Activated CD4-positive, alpha-beta T cell treated with anti-CD3 and anti-CD28 coated beads, Interleukin-2, amount 10 ng/mL, durations not matched to agents 24 days and 14 days (primary cell): ENCODE results near the gene EBI3. TPM values are rescaled to one million over a fixed set of nuclear protein-coding genes. Genes with fewer than 3 reads are reported as not detected.
"Not testable (repeated sequence)": the region's sequence is repeated elsewhere in the genome, so short reads cannot be mapped to it uniquely, and the experiment has no call there.

Experiments
- DNase-seq: peaks from one replicate; pipeline ENCODE4 v3.0.0; 2022
- H3K27ac Mint-ChIP-seq: one replicate; pipeline ENCODE4 v1.8.0; 2022; ENCODE audit warnings: mild to moderate bottlenecking, mixed read lengths
- H3K27me3 Mint-ChIP-seq: one replicate; pipeline ENCODE4 v1.8.0; 2022; ENCODE audit warnings: mixed read lengths
- H3K36me3 Mint-ChIP-seq: one replicate; pipeline ENCODE4 v1.8.0; 2022; ENCODE audit warnings: low read depth, mild to moderate bottlenecking, mixed read lengths
- H3K4me1 Mint-ChIP-seq: one replicate; pipeline ENCODE4 v1.8.0; 2021; ENCODE audit warnings: mixed read lengths
- H3K4me3 Mint-ChIP-seq: one replicate; pipeline ENCODE4 v1.8.0; 2022; ENCODE audit warnings: mild to moderate bottlenecking, moderate library complexity, mixed read lengths
- H3K9me3 Mint-ChIP-seq: one replicate; pipeline ENCODE4 v1.8.0; 2021; ENCODE audit warnings: mixed read lengths
- intact Hi-C: fragments of 100-400 bp; cut with micrococcal nuclease; formaldehyde crosslinking; loops from one replicate; pipeline ENCODE4 v1.15.1; 2023
- total RNA-seq: library from RNA; stranded (reverse); gene quantifications from 2 replicates; pipeline ENCODE4 v1.2.3, GENCODE V29; 2022

EBI3 gene
- total RNA-seq, 1 donor from 2014 or later, result 44.0 TPM

DNA sequence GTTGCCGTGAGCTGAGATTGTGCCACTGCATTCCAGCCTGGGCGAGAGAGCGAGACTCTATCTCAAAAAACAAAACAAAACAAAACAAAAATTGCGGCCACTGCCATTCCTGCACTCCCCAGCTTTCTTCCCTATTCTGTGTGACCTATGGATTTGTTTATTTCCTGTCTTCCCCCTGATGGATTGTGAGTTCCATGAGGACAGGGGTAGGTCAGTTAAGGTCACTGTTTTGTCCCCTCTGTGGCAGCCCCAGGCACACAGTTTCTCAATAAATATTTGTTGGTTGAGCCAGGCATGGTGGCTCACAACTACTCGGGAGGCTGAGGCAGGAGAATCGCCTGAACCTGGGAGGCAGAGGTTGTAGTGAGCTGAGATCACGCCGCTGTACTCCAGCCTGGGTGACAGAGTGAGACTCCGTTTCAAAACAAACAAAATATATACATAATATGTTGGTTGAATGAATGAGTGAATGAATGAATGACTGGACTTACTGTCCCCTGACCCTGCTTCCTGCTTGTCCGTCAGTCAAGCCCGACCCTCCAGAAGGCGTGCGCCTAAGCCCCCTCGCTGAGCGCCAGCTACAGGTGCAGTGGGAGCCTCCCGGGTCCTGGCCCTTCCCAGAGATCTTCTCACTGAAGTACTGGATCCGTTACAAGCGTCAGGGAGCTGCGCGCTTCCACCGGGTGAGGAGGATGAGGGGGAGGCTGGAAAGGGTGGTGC is 5.0 kb downstream of the EBI3 start:
- intact Hi-C loops, result no loop called here
- no peaks in the 10 kb centered on the region for H3K9me3 Mint-ChIP-seq
- H3K4me3 Mint-ChIP-seq, result no peak overlapping the region
- peaks cover 10% of the 10 kb centered on the region for H3K4me1 Mint-ChIP-seq
- DNase-seq, result no peak
- no peak overlapping the region for H3K27ac Mint-ChIP-seq
- H3K27me3 Mint-ChIP-seq, result no peaks in the 10 kb centered on the region
- peaks cover 3% of the 10 kb centered on the region for H3K36me3 Mint-ChIP-seq

GRCh38 chr19:4234862-4235201 is 5.5 kb downstream of the EBI3 start:
- no peaks in the 10 kb centered on the region for H3K9me3 Mint-ChIP-seq
- peaks cover 3% of the 10 kb centered on the region for H3K36me3 Mint-ChIP-seq
- no peaks in the 10 kb centered on the region for H3K27me3 Mint-ChIP-seq
- H3K4me1 Mint-ChIP-seq, result peaks cover 5% of the 10 kb centered on the region
- H3K27ac Mint-ChIP-seq, result no peak overlapping the region
- intact Hi-C loops, result no loop called here
- H3K4me3 Mint-ChIP-seq, result no peak overlapping the region
- no peak for DNase-seq

- DNase-seq, H3K9me3 Mint-ChIP-seq, H3K27ac Mint-ChIP-seq, H3K36me3 Mint-ChIP-seq, H3K27me3 Mint-ChIP-seq, H3K4me1 Mint-ChIP-seq, H3K4me3 Mint-ChIP-seq, intact Hi-C loops: not testable (repeated sequence)
Observed at GRCh38 chr19:4237510-4237909, 8.2 kb downstream of the EBI3 start.

DNA sequence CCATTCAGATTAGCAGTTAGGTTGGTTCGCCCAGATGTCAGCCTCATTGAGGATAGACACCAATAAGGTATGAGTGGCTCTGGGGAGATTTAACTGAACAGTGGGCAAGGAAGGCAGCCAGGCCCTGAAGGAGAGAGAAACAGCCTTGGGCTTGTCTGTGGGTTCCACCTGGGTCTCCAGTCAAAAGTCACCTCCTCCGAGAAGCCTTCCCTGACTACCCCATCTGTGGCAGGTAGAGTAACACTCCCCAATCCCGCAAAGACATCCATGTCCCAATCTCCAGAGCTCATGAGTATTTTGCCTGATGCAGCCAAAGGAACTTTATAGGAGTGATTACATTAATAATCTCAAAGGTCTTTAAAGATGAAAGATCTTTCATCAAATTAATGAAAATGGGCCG is 9.5 kb downstream of the EBI3 start:
- no peak overlapping the region for H3K4me3 Mint-ChIP-seq
- H3K36me3 Mint-ChIP-seq, result peaks cover 2% of the 10 kb centered on the region
- H3K27ac Mint-ChIP-seq, result no peak overlapping the region
- peaks cover 5% of the 10 kb centered on the region for H3K9me3 Mint-ChIP-seq
- no peak for DNase-seq
- H3K4me1 Mint-ChIP-seq, result no peaks in the 10 kb centered on the region
- intact Hi-C loops, result no loop called here
- no peaks in the 10 kb centered on the region for H3K27me3 Mint-ChIP-seq

- H3K4me3 Mint-ChIP-seq, result no peak overlapping the region
Observed at GRCh38 chr19:4241824-4242430, 12.6 kb downstream of the EBI3 start.

GRCh38 chr19:4245938-4246337 is 16.6 kb downstream of the EBI3 start:
- not testable (repeated sequence) for H3K27me3 Mint-ChIP-seq, DNase-seq, H3K9me3 Mint-ChIP-seq
- H3K4me3 Mint-ChIP-seq, result peak overlapping the region; percentile 87
- peaks cover 26% of the 10 kb centered on the region for H3K36me3 Mint-ChIP-seq
- H3K4me1 Mint-ChIP-seq, result peaks cover 14% of the 10 kb centered on the region
- peak overlapping the region; percentile 34 for H3K27ac Mint-ChIP-seq
- intact Hi-C loops, result loop anchor here (2.0 to 5.0 kb wide), 4 partner anchors 97 to 239 kb away; partner anchors contain the start of genes MPND, PIAS4, UBXN6 and ZBTB7A

More at GRCh38 chr19:4241824-4242430, 12.6 kb downstream of the EBI3 start:
- intact Hi-C loops, result no loop called here
- H3K4me1 Mint-ChIP-seq, result peaks cover 6% of the 10 kb centered on the region
- H3K27me3 Mint-ChIP-seq, result no peaks in the 10 kb centered on the region
- H3K36me3 Mint-ChIP-seq, result peaks cover 2% of the 10 kb centered on the region
- peaks cover 5% of the 10 kb centered on the region for H3K9me3 Mint-ChIP-seq
- no peak overlapping the region for H3K27ac Mint-ChIP-seq
- no peak for DNase-seq

DNA sequence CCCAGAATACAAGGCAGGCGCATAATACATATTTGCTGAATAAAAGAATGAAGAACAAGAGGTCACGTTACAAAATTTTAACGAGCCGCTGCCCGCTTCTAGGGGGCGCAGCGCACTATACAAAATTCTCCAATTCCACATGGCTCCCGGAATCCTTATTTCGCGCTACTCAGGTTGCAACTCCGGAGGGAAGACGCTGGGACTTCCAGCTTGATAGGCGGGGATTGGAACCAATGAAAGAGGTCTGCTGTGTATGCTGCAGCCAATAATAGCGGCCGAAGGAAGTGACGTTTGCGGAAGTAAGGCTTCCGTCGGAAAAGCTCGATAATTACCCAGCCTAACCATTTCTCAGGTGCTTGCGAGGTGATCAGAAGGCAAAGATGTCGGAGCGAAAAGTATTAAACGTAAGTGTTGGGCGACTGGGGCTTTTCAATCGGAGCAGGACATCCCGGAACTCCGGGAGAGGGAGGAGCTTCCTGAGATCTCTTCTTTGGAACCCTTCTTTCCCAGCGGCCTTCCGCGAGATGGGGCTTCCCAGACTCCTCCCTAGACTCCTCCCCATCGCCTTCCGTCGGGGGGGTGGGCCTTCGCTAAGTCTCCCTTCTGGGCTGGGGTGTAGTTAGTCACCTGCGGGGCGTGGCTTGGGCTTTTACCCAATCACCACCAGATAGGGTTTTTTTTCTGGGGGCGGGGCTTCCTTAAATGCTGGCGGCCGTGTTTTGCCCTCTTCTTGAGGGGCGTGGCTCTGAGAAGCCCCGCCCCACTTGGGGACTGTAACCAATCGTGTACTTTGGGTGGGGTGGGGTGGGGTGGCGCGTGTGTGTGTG is 17.7 kb downstream of the EBI3 start, which contains the start of gene YJU2:
TSS of gene YJU2 (plus strand) at position 314 of the 827 bp plus-strand sequence. CDS start at position 381, 67 bp downstream.
- peaks cover 2% of the 10 kb centered on the region for H3K9me3 Mint-ChIP-seq
- peak within 1 kb of the TSS; percentile 87 for H3K4me3 Mint-ChIP-seq
- H3K4me1 Mint-ChIP-seq, result peaks cover 14% of the 10 kb centered on the region
- peaks cover 34% of the 10 kb centered on the region for H3K36me3 Mint-ChIP-seq
- H3K27ac Mint-ChIP-seq, result peak within 1 kb of the TSS; percentile 96
- H3K27me3 Mint-ChIP-seq, result no peaks in the 10 kb centered on the region
- intact Hi-C loops, result loop anchor here (1.0 to 5.0 kb wide), 7 partner anchors 18 to 240 kb away; partner anchors contain the start of genes CHAF1A, EBI3, MPND and PIAS4
- DNase-seq, result peak; percentile 100

- H3K27ac Mint-ChIP-seq, result no peak overlapping the region
- intact Hi-C loops, result no loop called here
- no peak overlapping the region for H3K4me3 Mint-ChIP-seq
- H3K27me3 Mint-ChIP-seq, result no peaks in the 10 kb centered on the region
- no peak for DNase-seq
- no peaks in the 10 kb centered on the region for H3K4me1 Mint-ChIP-seq
- H3K36me3 Mint-ChIP-seq, result peaks cover 71% of the 10 kb centered on the region
- peaks cover 5% of the 10 kb centered on the region for H3K9me3 Mint-ChIP-seq
Observed at GRCh38 chr19:4256563-4256962, 27.2 kb downstream of the EBI3 start.

GRCh38 chr19:4257025-4257424 is 27.7 kb downstream of the EBI3 start:
- Mint-ChIP-seq H3K9me3 (peaks cover 5% of the 10 kb centered on the region), H3K36me3 (peaks cover 67% of the 10 kb centered on the region), H3K27ac (no peak overlapping the region), H3K4me1 (no peaks in the 10 kb centered on the region), H3K27me3 (no peaks in the 10 kb centered on the region), H3K4me3 (no peak overlapping the region)
- DNase-seq, result no peak
- intact Hi-C loops, result no loop called here

GRCh38 chr19:4258181-4258580 is 28.9 kb downstream of the EBI3 start:
- Mint-ChIP-seq H3K27ac (no peak overlapping the region), H3K27me3 (no peaks in the 10 kb centered on the region), H3K9me3 (peaks cover 5% of the 10 kb centered on the region), H3K4me1 (no peaks in the 10 kb centered on the region), H3K4me3 (no peak overlapping the region), H3K36me3 (peaks cover 60% of the 10 kb centered on the region)
- no peak for DNase-seq
- intact Hi-C loops, result no loop called here

DNA sequence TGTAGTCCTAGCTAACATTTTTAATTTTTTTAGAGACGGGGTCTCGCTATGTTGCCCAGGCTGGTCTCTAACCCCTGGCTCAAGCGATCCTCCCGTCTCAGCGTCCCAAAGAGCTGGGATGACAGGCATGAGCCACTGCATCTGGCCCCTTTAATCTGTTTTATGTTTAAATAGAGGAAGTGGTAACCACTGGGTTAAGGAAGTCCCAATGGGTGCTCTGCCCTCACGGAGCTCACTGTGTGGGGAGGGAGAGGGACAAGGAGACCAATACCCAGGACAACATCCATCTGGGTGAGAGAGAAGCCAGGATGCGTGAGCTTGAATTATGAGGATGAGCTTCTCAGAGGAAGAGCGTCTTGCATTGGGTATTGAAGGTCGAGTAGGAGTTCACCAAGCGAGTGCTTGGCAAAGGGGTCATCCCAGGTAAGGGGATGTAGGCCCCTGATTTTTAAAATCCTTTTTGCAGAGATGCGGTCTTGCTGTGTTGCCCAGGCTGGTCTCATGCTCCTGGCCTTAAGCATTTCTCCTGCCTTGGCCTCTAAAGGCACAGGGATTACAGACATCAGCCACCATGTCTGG is 31.4 kb downstream of the EBI3 start:
- intact Hi-C loops, result no loop called here
- no peak overlapping the region for H3K27ac Mint-ChIP-seq
- peaks cover 45% of the 10 kb centered on the region for H3K36me3 Mint-ChIP-seq

GRCh38 chr19:4264812-4265211 is 35.5 kb downstream of the EBI3 start:
- H3K27me3 Mint-ChIP-seq, result no peaks in the 10 kb centered on the region
- intact Hi-C loops, result no loop called here
- H3K4me1 Mint-ChIP-seq, result peaks cover 13% of the 10 kb centered on the region
- H3K27ac Mint-ChIP-seq, result peak overlapping the region; percentile 5
- no peak for DNase-seq
- peaks cover 51% of the 10 kb centered on the region for H3K36me3 Mint-ChIP-seq
- H3K9me3 Mint-ChIP-seq, result no peaks in the 10 kb centered on the region
- peak overlapping the region; percentile 52 for H3K4me3 Mint-ChIP-seq

More for the DNA sequence above, 31.4 kb downstream of the EBI3 start:
- peaks cover 8% of the 10 kb centered on the region for H3K4me1 Mint-ChIP-seq
- H3K4me3 Mint-ChIP-seq, result no peak overlapping the region
- H3K27me3 Mint-ChIP-seq, result no peaks in the 10 kb centered on the region
- H3K9me3 Mint-ChIP-seq, result no peaks in the 10 kb centered on the region
- DNase-seq, result no peak

GRCh38 chr19:4266253-4267000 is 37.1 kb downstream of the EBI3 start:
- H3K27ac Mint-ChIP-seq, result no peak overlapping the region
- intact Hi-C loops, result no loop called here

More at GRCh38 chr19:4266253-4267000, 37.1 kb downstream of the EBI3 start:
- Mint-ChIP-seq H3K36me3 (peaks cover 47% of the 10 kb centered on the region), H3K27me3 (no peaks in the 10 kb centered on the region), H3K9me3 (no peaks in the 10 kb centered on the region), H3K4me1 (peaks cover 13% of the 10 kb centered on the region), H3K4me3 (no peak overlapping the region)
- DNase-seq, result no peak
